Ramos (cell line): ENCODE data around the gene IP6K1.
"Not testable (repeated sequence)": the region's sequence is repeated elsewhere in the genome, so short reads cannot be mapped to it uniquely, and the experiment has no call there.

Source experiments
- in situ Hi-C: fragments of 300-500 bp; cut with MboI; formaldehyde crosslinking; loops from one replicate; pipeline ENCODE4 v1.14.3; 2022; ENCODE audit warnings: low sequenced_read_pairs; ENCODE audit not compliant: unreplicated experiment

Gene IP6K1

DNA sequence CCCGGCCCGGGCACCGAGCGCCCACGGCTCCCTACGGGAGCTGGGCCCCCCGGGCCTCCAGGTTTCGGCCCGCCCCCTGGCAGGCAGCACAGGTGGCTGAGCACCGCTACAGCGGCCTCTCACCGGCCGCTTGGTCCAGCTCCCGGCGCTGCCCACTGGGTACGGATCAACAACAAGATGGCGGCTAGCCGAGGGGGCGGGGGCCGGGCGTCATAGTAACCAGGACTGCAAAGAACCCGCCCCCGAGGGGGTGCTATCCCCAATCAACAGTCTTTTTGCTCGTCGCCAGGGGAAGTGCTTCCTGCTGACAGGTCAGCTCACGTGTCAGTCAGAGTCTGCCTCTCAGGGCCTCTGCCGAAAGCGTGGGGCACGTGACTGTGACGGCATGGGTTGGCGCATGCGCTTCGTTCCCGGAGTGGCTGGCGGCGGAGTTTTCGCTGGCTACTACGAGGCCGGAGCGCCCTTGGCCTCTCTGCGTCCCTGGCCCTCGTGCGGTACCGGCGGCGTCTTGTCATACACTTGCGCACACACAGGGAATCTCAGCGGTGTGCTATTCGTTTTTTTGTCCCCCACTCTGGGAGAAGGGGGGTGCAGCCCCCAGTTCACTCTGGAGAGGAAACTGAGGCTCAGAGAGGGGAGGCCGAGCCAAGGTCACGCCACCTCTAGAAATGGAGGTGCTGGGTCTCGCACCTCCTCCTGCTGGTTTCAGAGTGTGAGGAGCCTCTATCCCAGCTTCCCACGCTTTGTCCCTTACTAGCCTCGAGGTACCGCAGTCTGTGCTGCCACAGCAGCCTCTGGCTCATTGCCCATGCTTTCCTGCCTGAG is at the start of gene IP6K1:
Gene IP6K1 (minus strand): TSS at position 186 of the 825 bp plus-strand sequence. CDS start 38,502 bp downstream, outside the sequence.
- in situ Hi-C loops: no loop called here

DNA sequence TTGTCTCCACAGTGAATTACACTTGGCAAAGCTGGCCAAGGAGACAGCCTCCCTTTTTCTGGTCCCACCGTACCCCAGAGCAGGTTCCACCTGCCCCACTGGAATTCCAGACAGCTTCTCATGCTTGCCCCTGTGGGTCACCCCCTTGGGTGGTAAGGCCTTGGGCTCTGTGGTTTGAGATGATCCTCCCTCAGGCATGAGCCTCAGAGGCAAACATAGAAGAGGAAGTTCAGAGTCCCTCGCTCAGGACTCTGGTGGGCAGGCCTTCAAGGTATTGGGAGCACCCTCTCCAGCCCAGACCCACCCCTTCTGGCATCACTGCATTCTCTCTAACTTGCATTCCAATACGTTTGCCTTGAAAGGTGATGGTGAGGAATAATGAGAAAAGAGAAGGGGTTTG is 45.0 kb upstream of the IP6K1 start:
- in situ Hi-C loops: no loop called here

DNA sequence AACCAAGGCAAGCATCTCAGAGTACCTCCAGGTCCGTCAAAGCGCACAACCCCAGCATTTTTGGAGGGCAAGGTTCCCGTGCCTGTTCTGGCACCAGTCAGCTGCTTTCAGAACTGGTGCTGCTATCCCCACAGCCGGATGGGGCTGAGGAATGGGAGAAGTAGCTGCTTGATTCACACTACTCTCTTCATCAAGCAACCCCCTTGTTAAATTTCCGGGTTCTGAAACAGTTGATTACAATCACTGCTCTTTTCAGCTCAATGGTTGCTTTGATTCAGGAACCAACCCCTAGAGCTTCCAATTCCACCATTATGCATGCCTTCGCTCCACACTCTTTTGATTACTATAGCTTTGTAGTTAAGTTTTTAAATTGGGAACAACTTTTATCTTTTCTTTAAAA is 39.7 kb upstream of the IP6K1 start:
- in situ Hi-C loops: no loop called here

DNA sequence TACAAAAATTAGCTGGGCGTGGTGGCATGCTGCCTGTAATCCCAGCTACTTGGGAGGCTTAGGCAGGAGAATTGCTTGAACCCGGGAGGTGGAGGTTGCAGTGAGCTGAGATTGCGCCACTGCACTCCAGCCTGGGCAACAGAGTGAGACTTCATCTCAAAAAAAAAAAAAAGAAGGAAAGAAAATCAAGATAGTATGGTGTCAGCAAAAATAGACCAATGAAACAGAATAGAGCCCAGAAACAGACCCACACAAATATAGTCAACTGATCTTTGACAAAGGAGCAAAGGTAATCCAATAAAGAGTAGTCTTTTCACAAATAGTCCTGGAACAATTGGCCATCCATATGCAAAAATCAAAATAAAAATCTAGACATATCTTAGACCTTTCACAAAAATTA is 36.8 kb upstream of the IP6K1 start:
- in situ Hi-C loops: not testable (repeated sequence)

DNA sequence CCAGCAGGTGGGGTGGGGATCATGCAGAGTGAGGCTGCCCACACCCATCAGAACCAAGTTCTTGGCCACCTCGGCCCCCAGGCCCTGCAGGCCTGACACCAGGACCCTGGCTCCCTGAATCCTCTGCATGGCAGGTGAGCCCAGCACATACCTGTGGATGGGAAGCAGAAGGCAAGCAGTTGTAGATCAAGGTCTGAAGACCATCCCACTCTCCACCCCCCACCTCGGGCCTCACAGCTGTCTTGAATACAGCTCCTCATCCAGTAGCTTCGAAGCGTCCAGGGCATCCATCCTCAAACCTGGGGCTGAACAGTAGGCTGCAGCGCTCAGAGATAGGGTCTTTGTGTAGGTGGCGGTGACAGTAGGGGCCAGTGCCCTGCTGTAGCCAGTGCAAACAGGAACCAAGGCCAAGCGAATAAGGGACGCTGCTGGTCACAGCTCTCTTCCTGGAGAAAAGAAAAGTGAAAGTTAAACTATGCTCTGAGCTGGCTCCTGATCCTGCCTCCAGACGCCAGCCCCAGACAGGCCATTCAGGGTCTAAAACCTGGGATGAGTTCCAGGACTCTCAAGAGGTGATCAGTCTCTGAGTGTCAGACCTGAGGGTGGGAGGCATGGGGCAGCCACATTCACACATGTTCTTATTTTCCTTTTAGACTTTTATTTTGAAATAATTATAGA is 27.3 kb upstream of the IP6K1 start, which contains the start of gene UBA7:
Gene UBA7 (minus strand): TSS at position 457 of the 678 bp plus-strand sequence. CDS start 166 bp downstream, at position 291.
- in situ Hi-C loops: no loop called here

DNA sequence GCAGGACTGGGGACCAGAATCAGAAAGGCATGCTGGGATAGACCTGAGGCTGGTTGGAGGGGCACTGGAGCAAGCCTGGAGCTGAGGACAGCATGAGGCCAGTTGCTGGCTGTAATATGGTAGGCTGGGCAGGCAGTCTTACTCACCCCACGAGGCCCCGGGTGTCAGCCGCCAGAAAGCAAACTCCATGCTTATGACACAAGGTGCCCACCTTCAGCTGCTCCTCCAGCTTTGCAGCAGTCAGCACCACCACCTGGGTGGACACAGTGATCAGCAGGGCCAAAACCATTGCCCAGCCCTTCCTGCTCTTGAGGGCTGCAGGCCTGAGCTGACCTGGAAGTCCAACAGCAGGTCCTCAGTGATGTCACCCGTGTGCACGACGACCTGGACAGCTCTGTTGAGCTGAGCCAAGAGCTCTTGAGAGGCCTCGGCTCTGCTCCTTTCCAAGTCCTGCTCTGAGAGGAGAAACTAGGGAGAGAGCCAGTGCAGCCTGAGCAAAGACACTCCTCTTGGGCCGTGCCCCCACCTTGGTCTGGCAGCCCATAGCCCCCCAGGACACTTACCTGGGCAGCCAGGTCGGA is 26.7 kb upstream of the IP6K1 start:
- in situ Hi-C loops: no loop called here

DNA sequence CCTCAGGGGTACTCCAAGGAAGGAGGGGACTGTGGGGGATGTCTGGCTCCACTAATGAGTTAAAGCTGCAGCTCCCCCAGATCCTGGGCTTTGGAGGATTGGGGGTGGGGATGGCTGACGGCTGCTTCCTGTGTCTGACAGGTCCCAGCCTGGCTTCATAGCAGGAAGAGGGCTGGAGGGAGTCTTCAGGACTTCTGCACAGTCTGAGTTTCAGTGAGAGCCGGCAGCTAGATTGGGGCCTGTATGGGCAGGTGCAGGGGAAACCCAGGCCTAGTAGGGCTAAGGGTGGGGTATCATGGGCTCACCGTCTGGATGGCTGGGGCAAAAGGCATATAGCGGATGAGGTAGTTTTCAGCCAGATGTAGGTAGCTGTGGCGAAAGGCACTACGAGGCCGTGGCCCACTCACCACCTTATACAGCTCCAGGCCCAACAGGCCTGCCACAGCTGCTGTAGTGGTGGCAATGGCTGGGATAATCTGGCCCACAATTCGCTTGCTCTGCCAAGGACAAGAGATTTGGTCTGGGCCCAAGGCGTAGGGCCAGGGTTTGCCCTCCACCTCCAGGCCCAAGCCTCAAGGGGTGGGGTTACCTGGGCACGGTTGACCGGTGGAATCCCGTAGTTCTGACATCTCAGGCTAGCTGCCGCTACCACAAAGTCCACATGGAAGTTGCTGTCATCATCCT is 21.2 kb upstream of the IP6K1 start:
- in situ Hi-C loops: no loop called here

DNA sequence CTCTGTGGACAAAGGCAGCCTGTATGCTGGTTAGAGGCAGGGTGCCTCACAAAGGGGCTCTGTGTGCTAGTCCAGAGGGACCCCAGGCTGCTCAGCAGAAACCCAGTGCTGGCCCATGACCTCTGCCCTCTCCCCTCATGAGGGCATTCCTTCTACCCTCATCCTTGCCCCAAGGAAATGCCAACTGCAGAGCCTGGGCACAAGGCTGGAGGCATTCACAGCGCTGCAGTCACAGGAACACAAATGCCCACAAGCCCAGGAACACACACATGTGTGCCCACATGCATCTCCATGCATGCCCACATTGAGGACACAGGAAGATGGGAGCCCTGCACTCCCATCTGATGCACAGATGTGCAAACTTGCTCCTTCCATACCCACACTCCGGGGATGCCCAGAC is 20.5 kb upstream of the IP6K1 start:
- in situ Hi-C loops: no loop called here

DNA sequence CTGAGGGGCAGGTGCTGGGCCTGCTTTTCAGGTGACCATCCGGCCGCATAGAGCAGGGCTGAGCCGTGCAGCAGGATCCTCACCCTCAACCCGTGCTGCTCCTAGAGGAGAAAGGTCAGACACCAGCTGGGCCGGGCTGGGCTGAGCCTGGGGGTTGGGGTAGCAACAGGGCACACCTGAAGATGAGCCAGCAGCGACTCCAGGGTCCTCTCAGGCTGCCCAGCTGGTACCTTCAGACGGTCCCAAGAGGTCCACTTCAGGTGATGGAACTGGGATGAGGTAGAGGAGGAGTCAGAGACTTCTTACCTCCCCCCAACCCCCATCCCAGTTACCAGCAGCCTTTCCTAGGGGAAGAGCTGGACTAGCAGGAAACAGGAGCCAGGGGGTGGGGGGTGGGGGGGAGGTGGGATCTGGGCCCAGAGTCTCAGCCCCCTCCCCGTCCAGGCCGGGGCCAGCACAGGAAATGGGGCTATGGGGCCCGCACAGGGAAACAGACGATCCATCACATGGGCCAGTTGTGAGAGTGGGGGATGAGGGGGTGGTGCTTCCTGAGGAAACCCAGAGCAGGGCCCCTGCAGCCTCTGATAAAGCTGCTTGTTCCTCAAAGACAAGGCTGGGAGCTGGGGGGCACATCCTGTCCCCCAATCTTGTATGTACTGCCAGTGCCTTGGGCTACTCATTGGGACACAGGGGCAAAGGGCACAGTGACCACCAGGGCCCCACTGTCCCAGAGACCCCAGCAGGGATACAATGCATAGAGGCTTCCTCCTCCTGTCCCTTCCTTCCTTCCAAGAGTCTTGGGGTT is 19.8 kb upstream of the IP6K1 start:
- in situ Hi-C loops: no loop called here

DNA sequence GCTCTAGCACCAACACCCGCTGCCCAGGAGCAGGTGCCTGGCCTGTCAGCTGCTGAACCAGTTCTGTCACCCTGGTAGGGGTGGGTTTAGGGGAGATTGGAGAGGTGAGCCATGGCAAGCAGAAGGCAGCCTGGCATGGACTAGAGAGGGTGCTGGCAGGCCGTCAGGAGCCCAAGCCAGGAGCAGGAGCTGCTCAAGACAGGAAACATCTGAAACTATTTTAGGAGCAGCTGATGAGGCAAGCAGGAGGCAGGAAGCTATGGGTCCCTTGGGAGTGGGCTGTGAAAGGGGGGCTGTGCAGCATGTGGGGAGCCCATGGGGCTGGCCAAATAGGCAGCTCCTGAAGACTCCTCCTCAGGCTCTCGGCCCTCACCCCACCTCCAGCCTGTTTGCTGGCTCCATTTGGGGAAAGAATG is 19.0 kb upstream of the IP6K1 start:
- in situ Hi-C loops: no loop called here

DNA sequence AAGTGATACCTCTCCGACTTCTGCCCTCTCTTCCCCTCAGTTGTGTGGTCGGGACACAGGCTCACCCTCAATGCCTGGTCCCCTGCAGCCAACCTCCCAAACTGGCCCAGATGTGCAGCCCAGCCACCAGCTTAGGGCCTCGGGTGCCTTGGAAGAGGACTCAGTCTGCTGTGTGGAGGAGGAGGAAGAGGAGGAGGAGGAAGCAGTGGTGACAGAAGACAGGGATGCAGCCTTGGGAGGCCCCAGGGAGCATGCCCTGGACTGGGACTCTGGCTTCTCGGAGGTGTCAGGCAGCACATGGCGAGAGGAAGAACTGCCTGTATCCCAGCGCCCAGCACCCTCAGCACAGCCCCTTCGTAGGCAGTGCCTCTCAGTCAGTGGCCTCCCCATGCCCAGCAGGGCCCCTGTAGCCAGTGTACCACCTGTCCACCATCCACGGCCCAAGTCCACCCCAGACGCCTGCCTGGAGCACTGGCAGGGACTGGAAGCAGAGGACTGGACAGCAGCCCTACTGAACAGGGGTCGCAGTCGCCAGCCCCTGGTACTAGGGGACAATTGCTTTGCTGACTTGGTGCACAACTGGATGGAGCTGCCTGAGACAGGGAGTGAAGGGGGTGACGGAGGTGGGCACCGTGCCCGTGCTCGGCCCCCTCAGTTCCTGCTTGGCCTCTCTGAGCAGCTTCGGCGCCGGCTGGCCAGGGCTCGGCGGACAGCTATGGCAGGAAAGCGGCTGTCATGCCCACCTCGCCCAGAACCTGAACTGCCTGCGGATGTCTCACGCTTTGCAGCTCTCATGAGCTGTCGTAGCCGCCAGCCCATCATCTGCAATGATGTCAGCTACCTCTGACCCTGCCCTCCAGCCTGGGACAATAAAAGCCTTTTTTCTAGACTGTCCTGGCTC is 18.0 kb upstream of the IP6K1 start:
- in situ Hi-C loops: no loop called here

DNA sequence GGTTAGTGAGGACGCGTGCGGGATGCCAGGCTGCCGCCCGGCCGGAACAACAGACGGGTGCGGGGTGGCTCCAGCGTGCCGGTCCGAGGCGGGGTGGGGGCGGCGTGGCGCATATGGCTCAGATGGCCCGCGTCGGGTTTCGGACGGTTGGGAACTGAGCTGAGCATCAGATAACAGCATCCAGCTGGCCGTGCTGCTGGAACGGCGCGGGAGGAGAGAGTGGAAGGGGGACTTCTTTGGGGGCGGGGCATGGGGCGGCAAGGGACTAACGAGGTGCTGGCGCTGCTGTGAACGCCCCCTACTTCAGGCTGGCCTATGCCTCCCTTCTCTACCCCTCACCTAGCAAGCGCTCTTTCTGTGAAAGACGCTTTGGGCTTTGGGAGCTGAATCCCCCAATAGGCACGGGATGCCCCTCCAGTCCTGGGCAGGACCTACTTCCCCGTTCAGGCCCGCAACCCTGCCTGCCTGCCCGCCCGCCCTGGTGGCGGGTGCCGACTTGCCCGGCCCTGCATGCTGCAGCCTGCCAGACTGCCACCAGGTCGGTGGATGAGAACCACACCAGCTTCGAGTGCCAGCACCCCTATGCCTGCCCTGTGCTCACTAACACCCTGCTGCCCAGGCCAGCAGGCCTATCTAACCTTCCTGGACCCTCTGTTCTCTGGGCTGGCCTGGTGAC is 17.3 kb upstream of the IP6K1 start:
- in situ Hi-C loops: no loop called here

DNA sequence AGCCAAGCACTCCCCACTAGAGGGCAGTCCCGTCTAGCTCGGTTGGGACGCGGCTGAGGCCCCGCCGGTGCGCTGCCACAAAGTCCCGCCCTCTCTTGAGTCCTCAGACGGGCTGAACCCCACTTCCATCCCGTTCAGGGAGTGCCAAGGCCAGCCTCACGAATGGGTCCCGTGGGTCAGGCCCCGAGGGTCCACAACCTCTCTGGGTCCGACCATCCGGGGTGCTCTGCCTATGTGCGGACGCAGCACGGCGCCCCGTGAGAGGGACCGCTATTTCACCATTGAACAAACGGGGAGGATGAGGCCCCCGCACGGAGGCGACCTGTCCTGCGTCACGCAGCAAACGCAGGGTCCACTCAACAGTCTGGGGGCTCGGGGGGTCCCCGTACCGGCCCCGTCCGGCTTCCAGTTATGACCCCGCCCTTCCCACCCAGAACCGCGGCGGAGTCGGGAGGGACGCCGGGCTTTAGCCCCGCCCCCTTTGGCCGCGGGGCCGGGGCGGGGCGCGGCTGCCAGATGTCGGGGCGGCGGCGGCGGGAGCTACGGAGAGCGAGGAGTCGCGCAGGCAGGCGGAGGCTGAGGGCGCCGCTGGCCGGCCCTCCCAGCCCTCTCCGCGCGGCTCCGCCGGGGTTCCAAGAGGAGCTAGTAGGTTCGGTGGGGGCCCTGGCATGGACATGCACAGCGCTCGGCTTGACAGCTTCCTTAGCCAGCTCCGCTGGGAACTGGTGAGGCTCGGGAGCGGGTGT is 16.6 kb upstream of the IP6K1 start, which contains the start of gene INKA1:
Gene INKA1 (plus strand): TSS at position 543 of the 746 bp plus-strand sequence. CDS start 132 bp downstream, at position 675.
- in situ Hi-C loops: no loop called here

DNA sequence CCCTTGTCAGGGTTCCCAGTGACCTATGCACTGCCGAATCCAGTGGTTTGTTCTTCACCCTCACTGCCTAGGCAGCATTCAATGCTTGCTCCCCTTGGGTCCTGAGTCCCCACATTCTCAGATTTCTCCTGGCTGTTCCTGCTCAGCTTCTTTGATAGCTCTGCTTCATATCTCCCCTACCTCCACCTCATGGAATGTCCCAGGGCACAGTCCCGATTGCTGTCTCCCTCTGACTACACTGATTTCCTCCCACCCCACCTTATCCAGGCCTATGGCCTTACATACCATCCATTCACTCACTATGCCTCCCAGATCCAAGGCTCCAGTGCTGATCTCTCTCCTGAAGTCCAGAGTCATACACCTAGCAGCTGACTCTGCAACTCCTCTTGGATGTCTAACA is 14.8 kb upstream of the IP6K1 start:
- in situ Hi-C loops: no loop called here

DNA sequence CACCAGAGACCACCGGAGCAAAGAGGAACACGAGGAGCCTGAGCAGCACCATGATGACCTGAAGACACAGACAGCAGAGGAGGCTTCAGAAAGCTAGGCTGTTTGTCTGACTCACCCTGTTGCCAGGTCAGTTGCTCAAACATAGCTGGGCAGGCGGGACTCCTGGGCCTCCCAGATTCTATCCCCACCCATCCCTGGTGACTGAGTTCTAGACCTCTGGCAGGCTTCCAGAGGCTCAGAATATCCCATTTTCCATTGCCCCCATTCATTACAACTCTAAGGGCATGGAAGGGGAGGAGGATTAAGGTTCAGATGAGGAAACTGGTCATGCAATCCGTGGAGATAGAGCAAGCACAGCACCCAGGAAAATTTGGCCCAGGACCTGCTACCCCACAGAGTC is 13.4 kb upstream of the IP6K1 start, which contains the start of gene CDHR4:
Gene CDHR4 (minus strand): TSS at position 113 of the 400 bp plus-strand sequence. CDS start 61 bp downstream, at position 52.
- in situ Hi-C loops: no loop called here

DNA sequence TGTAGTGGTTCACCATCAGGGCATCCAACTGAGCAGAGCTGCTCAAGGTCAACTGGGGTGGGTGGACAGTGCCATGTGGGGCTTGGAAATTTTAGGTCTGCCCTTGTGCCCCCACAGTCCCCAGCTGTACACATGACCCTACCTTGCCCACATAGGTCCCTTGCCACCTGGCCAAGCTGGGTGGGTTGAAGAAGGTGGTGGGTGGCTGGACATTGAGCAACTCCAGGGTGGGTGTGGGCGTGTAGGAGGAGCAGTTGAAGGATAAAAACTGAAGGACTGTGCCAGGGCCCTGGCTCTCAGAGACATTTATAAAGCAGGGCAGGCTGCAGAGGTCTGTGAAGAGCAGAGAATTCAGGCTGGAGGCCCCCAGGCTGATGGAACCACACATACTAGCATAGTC is 12.8 kb upstream of the IP6K1 start:
- in situ Hi-C loops: no loop called here
